IMR-90 (cell line): Measurements from ENCODE around the gene AMBP. TPM values are rescaled to one million over a fixed set of nuclear protein-coding genes. Genes with fewer than 3 reads are reported as not detected.
"Not testable (repeated sequence)": the region's sequence is repeated elsewhere in the genome, so short reads cannot be mapped to it uniquely, and the experiment has no call there.

Source experiments
- ATAC-seq: fragments of 200-7000 bp; cut with Tn5 transposase; 2 replicates; pipeline ENCODE4 v1.9.1; 2020; ENCODE audit warnings: low read depth, mild to moderate bottlenecking, moderate library complexity
- BruUV-seq: library from RNA; stranded (reverse); fragments of 400-500 nt; replicated peaks from 2 replicates; lab custom pipeline; 2021; lab: Mats Ljungman, UMichigan
- CTCF ChIA-PET: fragments of 300-600 bp; formaldehyde crosslinking; extraction: SDS; loops from one replicate; lab custom pipeline; 2021; ENCODE audit warnings: antibody characterized with exemption; lab: Yijun Ruan, JAX
- POLR2A ChIA-PET: fragments of 300-600 bp; sonication (Branson Sonifier 250); formaldehyde crosslinking; loops from one replicate; lab custom pipeline; 2022; ENCODE audit warnings: antibody characterized with exemption; ENCODE audit not compliant: unreplicated experiment; lab: Charles Lee
- DNase-seq: peaks from one replicate; pipeline ENCODE4 v3.0.0; 2013
- H2AFZ ChIP-seq: replicated peaks from 2 replicates; pipeline ENCODE3; 2013; ENCODE audit warnings: low read length, mild to moderate bottlenecking; ENCODE audit not compliant: poor library complexity
- H2AK5ac ChIP-seq: 2 replicates; pipeline ENCODE4 v1.6.1; 2013; ENCODE audit warnings: low read depth, low read length, inconsistent platforms
- H2AK9ac ChIP-seq: replicated peaks from 2 replicates; pipeline ENCODE3; 2013; ENCODE audit warnings: mild to moderate bottlenecking, low read depth, low read length, moderate library complexity; ENCODE audit not compliant: poor library complexity
- H2BK120ac ChIP-seq: 2 replicates; pipeline ENCODE4 v1.6.1; 2013; ENCODE audit warnings: low read depth, low read length, inconsistent platforms
- H2BK15ac ChIP-seq: 3 replicates; pipeline ENCODE4 v1.6.1; 2013; ENCODE audit warnings: low read depth, low read length, inconsistent platforms
- H2BK20ac ChIP-seq: 2 replicates; pipeline ENCODE4 v1.6.1; 2013; ENCODE audit warnings: low read depth, mild to moderate bottlenecking, inconsistent platforms, low read length, moderate library complexity
- H2BK5ac ChIP-seq: 2 replicates; pipeline ENCODE4 v1.6.1; 2013; ENCODE audit warnings: mild to moderate bottlenecking, low read depth, low read length, inconsistent platforms; ENCODE audit not compliant: poor library complexity, severe bottlenecking
- H3K14ac ChIP-seq: replicated peaks from 2 replicates; pipeline ENCODE4 v1.6.1; 2013; ENCODE audit warnings: low read depth, low read length, inconsistent platforms
- H3K18ac ChIP-seq: 2 replicates; pipeline ENCODE4 v1.6.1; 2013; ENCODE audit warnings: low read depth, low read length, control low read depth
- H3K23ac ChIP-seq: 2 replicates; pipeline ENCODE4 v1.6.1; 2013; ENCODE audit warnings: low read depth, low read length, inconsistent platforms
- H3K27ac ChIP-seq: 2 replicates; pipeline ENCODE4 v1.5.1; 2013; ENCODE audit warnings: mild to moderate bottlenecking, control low read depth, low read length; ENCODE audit not compliant: insufficient read depth
- H3K27me3 ChIP-seq: 2 replicates; pipeline ENCODE4 v1.6.1; 2013; ENCODE audit warnings: low read length; ENCODE audit not compliant: control insufficient read depth, insufficient read depth
- H3K36me3 ChIP-seq: 2 replicates; pipeline ENCODE4 v1.6.1; 2013; ENCODE audit warnings: low read length, mixed read lengths; ENCODE audit not compliant: control insufficient read depth, insufficient read depth
- H3K4ac ChIP-seq: 2 replicates; pipeline ENCODE4 v1.6.1; 2013; ENCODE audit warnings: low read depth, low read length, inconsistent platforms
- H3K4me1 ChIP-seq: 2 replicates; pipeline ENCODE4 v1.6.1; 2013; ENCODE audit warnings: low read length, mixed read lengths; ENCODE audit not compliant: control insufficient read depth, insufficient read depth
- H3K4me2 ChIP-seq: 2 replicates; pipeline ENCODE4 v1.6.1; 2013; ENCODE audit warnings: low read depth, mild to moderate bottlenecking, control low read depth, low read length, moderate library complexity
- H3K4me3 ChIP-seq: 2 replicates; pipeline ENCODE4 v1.5.1; 2013; ENCODE audit warnings: low read depth, mild to moderate bottlenecking, control low read depth, low read length, moderate library complexity; ENCODE audit not compliant: insufficient read depth
- H3K56ac ChIP-seq: 2 replicates; pipeline ENCODE4 v1.6.1; 2013; ENCODE audit warnings: low read length, inconsistent platforms; ENCODE audit not compliant: insufficient read depth; ENCODE audit errors: extremely low read depth
- H3K79me1 ChIP-seq, 2 experiments: 2 replicates each; pipeline ENCODE4 v1.6.1; 2013; ENCODE audit warnings: low read length in 2 of 2, inconsistent platforms in 1 of 2, low read depth in 1 of 2
- H3K9ac ChIP-seq: 2 replicates; pipeline ENCODE4 v1.6.1; 2013; ENCODE audit warnings: low read depth, low read length, control low read depth
- H3K9me1 ChIP-seq: 2 replicates; pipeline ENCODE4 v1.6.1; 2013; ENCODE audit warnings: low read length, inconsistent platforms; ENCODE audit not compliant: insufficient read depth
- H3K9me3 ChIP-seq: 2 replicates; pipeline ENCODE4 v1.6.1; 2013; ENCODE audit warnings: low read length; ENCODE audit not compliant: control insufficient read depth, insufficient read depth
- H4K20me1 ChIP-seq: 2 replicates; pipeline ENCODE4 v1.6.1; 2013; ENCODE audit warnings: low read length, inconsistent platforms; ENCODE audit not compliant: insufficient read depth
- H4K5ac ChIP-seq: 2 replicates; pipeline ENCODE4 v1.6.1; 2013; ENCODE audit warnings: mild to moderate bottlenecking, low read depth, low read length, control low read depth
- H4K8ac ChIP-seq, 2 experiments: 2 replicates each; pipeline ENCODE4 v1.6.1; 2013; ENCODE audit warnings: low read depth in 2 of 2, low read length in 2 of 2, control low read depth in 1 of 2, inconsistent platforms in 1 of 2
- H4K91ac ChIP-seq: 2 replicates; pipeline ENCODE4 v1.6.1; 2013; ENCODE audit warnings: low read depth, low read length, inconsistent platforms; ENCODE audit not compliant: insufficient read depth
- WGBS, 2 experiments: methylation state at CpG; one replicate each; pipeline versions ENCODE4 v1.1.5 to v1.1.7; 2013; ENCODE audit warnings: missing lambda C conversion rate in 2 of 2; ENCODE audit not compliant: insufficient read length in 1 of 2; ENCODE audit errors: extremely low coverage in 2 of 2; 5-methylcytosine and 5-hydroxymethylcytosine counted together
- dilution Hi-C: fragments of 300-500 bp; cut with HindIII; formaldehyde crosslinking; loops from one replicate; pipeline ENCODE4 v1.14.3; 2018; ENCODE audit warnings: low sequenced_read_pairs; ENCODE audit not compliant: unreplicated experiment
- in situ Hi-C: fragments of 300-500 bp; cut with MboI; formaldehyde crosslinking; loops from 3 replicates; pipeline ENCODE4 v1.14.3; 2019; ENCODE audit warnings: low sequenced_read_pairs, inconsistent platforms, mixed read lengths
- intact Hi-C: fragments of 100-400 bp; cut with micrococcal nuclease; formaldehyde crosslinking; loops from 2 replicates; pipeline ENCODE4 v1.10.0; 2022
- polyA plus RNA-seq, 3 experiments: library from polyadenylated mRNA; depleted of rRNA; stranded (reverse); fragments of >200 nt; gene quantifications; 2 replicates each; pipeline ENCODE4 v1.2.3, GENCODE V29; 2012; ENCODE audit warnings: low replicate concordance in 1 of 3
- total RNA-seq: library from RNA; depleted of rRNA; stranded (reverse); fragments of >200 nt; gene quantifications from 2 replicates; pipeline ENCODE4 v1.2.3, GENCODE V29; 2012

Gene AMBP
- total and polyA plus RNA-seq, 2 of the 4 experiments (the other 2 are of a cell fraction) = not detected

DNA sequence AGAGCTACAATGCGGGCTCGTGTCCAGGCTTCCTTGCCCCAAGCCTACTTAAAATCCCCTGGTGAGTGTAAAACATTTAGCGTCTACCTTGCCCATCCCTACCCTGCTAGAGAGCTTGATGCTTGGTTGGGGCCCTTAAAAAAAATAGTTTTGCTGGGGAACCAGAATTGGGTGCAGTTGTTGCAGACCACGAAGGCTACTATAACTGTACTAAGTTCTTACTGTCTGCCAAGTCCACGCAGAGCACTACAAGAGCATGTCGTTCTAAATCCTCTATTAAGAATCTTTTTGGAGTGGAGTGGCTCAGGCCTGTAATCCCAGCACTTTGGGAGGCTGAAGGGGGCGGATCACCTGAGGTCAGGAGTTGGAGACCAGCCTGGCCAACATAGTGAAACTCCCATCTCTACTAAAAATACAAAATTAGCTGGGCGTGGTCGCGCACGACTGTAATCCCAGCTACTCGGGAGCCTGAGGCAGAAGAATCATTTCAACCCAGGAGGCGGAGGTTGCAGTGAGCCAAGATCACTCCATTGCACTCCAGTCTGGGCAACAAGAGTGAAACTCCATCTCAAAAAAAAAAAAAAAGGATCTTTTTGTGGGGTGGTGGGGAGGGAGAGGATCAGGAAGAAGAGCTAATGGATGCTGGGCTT lies 4.8 kb upstream of the AMBP start:
- H3K79me1 ChIP-seq, POLR2A ChIA-PET, H2BK15ac ChIP-seq, H3K9me1 ChIP-seq, H4K91ac ChIP-seq, H2BK20ac ChIP-seq, H3K9me3 ChIP-seq, H3K36me3 ChIP-seq, H3K4me2 ChIP-seq, DNase-seq, H2BK120ac ChIP-seq, H2AK9ac ChIP-seq, H4K20me1 ChIP-seq, H3K14ac ChIP-seq, H2AK5ac ChIP-seq, H4K8ac ChIP-seq, H2BK5ac ChIP-seq, H4K5ac ChIP-seq, H3K18ac ChIP-seq, dilution Hi-C loops, H3K56ac ChIP-seq, H3K9ac ChIP-seq, H3K27ac ChIP-seq, in situ Hi-C loops, BruUV-seq, H3K4me3 ChIP-seq, H3K4me1 ChIP-seq, H3K4ac ChIP-seq, H3K23ac ChIP-seq: not testable (repeated sequence)
- Histone ChIP-seq H3K27me3 (peaks cover 39% of the 10 kb centered on the region), H2AFZ (peak overlapping the region; percentile 34)
- intact Hi-C loops = loop anchor here (1.0 to 2.0 kb wide), 3 partner anchors 208 to 346 kb away; no protein-coding TSS in a partner anchor
- WGBS, 2 experiments = no CpG with 5 or more reads among the region's 13 CpGs
- peak; percentile 15; the same call in 1 of the 2 replicates for ATAC-seq
- CTCF ChIA-PET = interaction anchor here (0.5 to 2.6 kb wide), 16 partner anchors 11 to 921 kb away, joined by 3 to 16 read pairs (median 3); partner anchors contain the start of genes COL27A1 and KIF12
